SHP77 treated with DMSO at 0.1 percent for 48 hours (cell line): ENCODE measurements around the gene ZMYND12.

ENCODE experiments used
- DNase-seq: peaks from one replicate; lab custom pipeline; 2025; lab: John Stamatoyannopoulos, UW

The ZMYND12 gene

GRCh38 chr1:42392255-42392654, 63.6 kb downstream of the ZMYND12 start:
- peak; percentile 13 for DNase-seq

GRCh38 chr1:42386051-42386450, 69.8 kb downstream of the ZMYND12 start:
- DNase-seq = no peak

- no peak for DNase-seq
Observed at GRCh38 chr1:42385283-42385682, 70.5 kb downstream of the ZMYND12 start.

GRCh38 chr1:42381280-42381673, 74.5 kb downstream of the ZMYND12 start:
- no peak for DNase-seq

GRCh38 chr1:42380586-42381279, 75.1 kb downstream of the ZMYND12 start, which contains the start of gene RIMKLA:
TSS of gene RIMKLA (plus strand) at chr1:42380792. CDS start at chr1:42380935, 143 bp downstream.
- peak; percentile 63 for DNase-seq
